PFSK-1 (cell line): ENCODE measurements around the gene BAZ1B.

Source experiments
- FOXP2 ChIP-seq: optimal IDR thresholded peaks from 2 replicates; pipeline ENCODE3; 2011; ENCODE audit warnings: borderline replicate concordance, control low read depth, inconsistent platforms; ENCODE audit not compliant: insufficient read depth; ENCODE audit errors: extremely low read length, extremely low read depth
- POLR2AphosphoS5 ChIP-seq: IDR thresholded peaks from 2 replicates; pipeline ENCODE4 v1.6.1; 2012; ENCODE audit warnings: low read depth, mild to moderate bottlenecking, control low read depth, low read length, moderate library complexity
- REST ChIP-seq, 2 experiments: IDR thresholded peaks; 2 replicates each; pipeline versions ENCODE4 v1.6.1 to v1.8.0; 2011 to 2012; ENCODE audit warnings: low read depth in 2 of 2, low read length in 2 of 2, control low read depth in 1 of 2, inconsistent platforms in 1 of 2, mild to moderate bottlenecking in 1 of 2, moderate library complexity in 1 of 2; ENCODE audit not compliant: insufficient read depth in 1 of 2
- SIN3A ChIP-seq: IDR thresholded peaks from 2 replicates; pipeline ENCODE4 v1.6.1; 2012; ENCODE audit warnings: mild to moderate bottlenecking, low read length, moderate library complexity, borderline replicate concordance; ENCODE audit not compliant: insufficient read depth
- TAF1 ChIP-seq: IDR thresholded peaks from 2 replicates; pipeline ENCODE4 v1.6.1; 2012; ENCODE audit warnings: low read length, control low read depth, borderline replicate concordance; ENCODE audit not compliant: insufficient read depth

Gene BAZ1B

GRCh38 chr7:73557397-73558257 is 35.5 kb upstream of the BAZ1B start, which contains the start of gene BCL7B:
Gene BCL7B, minus strand, starts transcription at chr7:73557690. Its CDS starts 112 bp downstream, at chr7:73557578.
- TF ChIP-seq TAF1 (no peak), POLR2AphosphoS5 (peak; percentile 70)

GRCh38 chr7:73557108-73557396 is 35.0 kb upstream of the BAZ1B start:
- TF ChIP-seq POLR2AphosphoS5 (0 out of 2 replicates have a peak, but pooled peaks have one; percentile 61), FOXP2 (no peak)

- TF ChIP-seq SIN3A (no peak), REST (IDR thresholded peaks at IDR 0.05; ENCODE audit: insufficient read depth in 1 of 2, low read depth in 2 of 2, low read length in 2 of 2) (no peak), FOXP2 (no peak), TAF1 (no peak), POLR2AphosphoS5 (no peak; the same call in 1 of the 2 replicates)
These were observed 34.4 kb upstream of the BAZ1B start for GRCh38 chr7:73556208-73557107.

DNA sequence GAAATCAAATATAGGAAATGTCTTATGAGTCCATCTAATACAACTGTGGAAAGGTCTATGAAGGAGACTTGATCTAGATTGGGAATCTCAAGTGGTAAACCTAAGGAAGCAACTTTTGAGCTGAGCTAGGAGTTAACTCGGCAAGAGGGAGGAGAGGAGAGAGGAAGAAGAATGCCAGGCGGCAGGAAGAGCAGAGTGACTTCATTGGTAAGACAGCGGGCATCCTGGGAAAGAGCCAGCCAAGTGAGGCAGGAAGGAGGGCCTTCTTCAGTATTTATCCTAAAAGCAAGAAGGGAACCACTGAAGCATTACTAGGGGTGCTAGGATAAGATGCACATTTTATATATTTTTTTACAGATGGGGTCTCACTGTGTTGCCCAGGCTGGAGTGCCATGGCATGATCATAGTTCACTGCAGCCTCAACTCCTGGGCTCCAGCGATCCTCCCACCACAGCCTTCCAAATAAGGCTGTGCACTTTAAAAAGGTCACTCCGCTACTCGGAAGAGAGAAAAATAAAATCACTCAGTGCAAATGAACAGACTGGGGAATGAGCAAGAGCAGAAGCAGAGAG is 33.4 kb upstream of the BAZ1B start:
- TF ChIP-seq SIN3A, result no peak
- TF ChIP-seq TAF1, result no peak
- no peak for TF ChIP-seq POLR2AphosphoS5
- TF ChIP-seq FOXP2, result no peak
- no peak for TF ChIP-seq REST (IDR thresholded peaks at IDR 0.05; ENCODE audit: insufficient read depth in 1 of 2, low read depth in 2 of 2, low read length in 2 of 2)

- no peak for TF ChIP-seq SIN3A
- TF ChIP-seq REST (IDR thresholded peaks at IDR 0.05; ENCODE audit: insufficient read depth in 1 of 2, low read depth in 2 of 2, low read length in 2 of 2), result no peak
- TF ChIP-seq TAF1, result no peak
- TF ChIP-seq POLR2AphosphoS5, result no peak
- TF ChIP-seq FOXP2, result no peak
These were observed 27.1 kb upstream of the BAZ1B start for GRCh38 chr7:73549176-73549575.
